Fibroblast of skin of left quadriceps (primary cell): Measurements from ENCODE around the gene BLTP1.

ENCODE experiments used
- DNase-seq, 2 experiments: peaks; one replicate each; pipeline ENCODE4 v3.0.0-alpha.2; 2013; ENCODE audit warnings: low read depth in 2 of 2

The BLTP1 gene

DNA sequence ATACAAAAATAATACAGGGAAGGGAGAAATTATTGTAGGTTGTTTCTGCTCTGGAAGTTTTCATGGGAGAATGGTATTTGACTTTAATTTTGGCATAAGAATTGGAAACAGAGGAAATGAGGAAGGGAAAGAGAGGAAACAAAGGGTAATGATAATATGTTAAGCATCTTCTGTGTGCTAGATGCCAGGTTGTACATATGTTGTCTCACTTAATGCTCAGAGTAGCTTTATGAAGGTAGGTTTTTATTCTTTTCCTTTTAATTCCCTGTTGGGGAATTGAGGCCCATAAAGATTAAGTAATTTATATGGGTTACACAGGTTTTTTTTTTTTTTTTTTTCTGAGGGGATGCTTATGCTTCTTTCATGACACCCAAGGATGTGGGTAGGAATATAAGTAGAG is 19.2 kb downstream of the BLTP1 start:
- no peak for DNase-seq

DNA sequence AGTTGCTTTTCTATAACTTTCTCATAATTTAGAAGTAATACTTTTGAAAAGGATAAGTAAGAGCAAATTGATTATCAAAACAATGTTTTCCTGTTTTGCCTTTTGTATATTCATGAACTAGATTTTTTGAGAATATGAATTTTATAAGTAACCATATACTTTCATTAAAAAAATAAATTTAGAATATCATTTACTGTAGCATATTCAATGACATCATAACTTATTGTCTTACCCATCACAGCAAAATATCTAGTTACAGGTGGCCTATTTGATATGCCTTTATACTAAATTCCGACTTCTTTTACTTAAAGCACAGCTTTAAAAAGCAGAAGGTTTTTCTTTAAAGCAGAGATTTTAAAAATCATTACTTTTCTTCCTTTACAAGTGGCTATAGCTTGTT is 20.1 kb downstream of the BLTP1 start:
- DNase-seq: no peak

DNA sequence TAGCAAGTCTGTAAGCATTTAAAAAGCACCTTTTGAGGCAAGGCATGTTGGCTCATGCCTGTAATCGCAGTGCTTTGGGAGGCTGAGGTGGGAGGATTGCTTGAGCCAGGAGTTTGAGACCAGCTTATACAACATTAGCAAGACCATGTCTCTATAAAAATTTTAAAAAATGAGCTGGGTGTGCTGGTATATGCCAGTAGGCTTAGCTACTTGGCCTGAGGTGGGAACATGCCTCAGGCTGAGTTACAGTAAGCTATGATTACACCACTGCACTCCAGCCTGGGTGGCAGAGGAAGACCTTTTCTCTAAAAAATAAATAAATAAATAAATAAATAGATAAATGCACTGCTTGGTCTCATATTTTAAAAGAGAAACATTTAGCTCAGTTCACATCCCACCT is 26.8 kb downstream of the BLTP1 start:
- DNase-seq: no peak

DNA sequence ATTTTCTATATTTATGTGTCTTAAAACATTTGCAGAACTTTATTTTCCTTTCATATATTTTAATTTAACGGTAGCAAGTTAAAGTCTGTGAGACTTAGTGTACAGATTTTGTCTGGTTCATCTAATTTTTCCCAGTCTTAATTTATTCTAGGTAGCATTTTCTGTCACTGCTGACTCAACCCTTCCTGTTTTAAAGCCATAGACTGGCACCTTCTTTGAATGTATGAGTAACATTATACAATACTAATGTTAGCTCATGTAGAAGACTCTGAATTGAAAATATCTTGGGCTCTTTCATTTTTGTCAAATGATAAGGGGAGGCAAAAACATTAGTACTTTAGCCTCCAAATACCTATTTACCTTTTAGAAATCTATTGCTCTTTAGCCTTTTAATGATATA is 43.6 kb downstream of the BLTP1 start:
- DNase-seq: no peak
